GM21717 (cell line): ENCODE data around the gene NME4.
A peak's percentile ranks its signal among the peaks of the same experiment; 100 is the strongest.

Experiments used
- ATAC-seq: cut with Tn5 transposase; IDR thresholded peaks from one replicate; pipeline ENCODE4 v1.9.1; 2021; ENCODE audit warnings: mild to moderate bottlenecking, moderate library complexity; ENCODE audit not compliant: unreplicated experiment

The NME4 gene

DNA sequence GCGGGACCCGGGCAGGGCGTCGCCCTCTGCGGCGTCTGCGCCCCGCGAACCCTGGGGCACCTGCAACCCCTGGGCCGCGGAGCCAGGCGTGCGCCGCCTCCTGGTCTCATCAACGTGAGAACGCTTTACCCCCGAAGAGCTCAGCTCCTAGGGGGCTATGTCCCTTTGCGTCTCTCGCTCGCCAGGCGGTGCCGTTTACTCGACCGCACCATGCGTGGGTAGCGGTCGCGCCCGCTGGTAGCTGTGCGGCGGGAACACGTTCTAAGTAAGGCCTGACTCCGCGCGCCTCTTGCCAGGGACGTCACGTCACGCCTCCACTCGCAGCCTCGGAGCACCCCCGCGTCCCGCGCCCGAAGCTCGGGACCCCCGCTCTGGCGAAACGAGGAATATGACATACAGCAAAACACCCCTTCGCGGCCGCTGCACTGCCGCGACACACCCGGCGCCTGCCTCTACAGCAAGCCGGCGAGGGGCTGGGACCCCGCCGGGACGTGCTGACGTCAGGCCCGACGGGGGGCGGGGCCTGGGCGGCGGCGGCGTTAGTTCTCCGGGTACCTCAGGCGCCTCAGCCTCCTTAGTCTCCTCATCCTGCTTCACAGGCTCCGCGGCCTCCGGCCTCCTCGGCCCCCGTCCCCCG, 28.2 kb downstream of the NME4 start, which contains the start of gene RAB11FIP3:
RAB11FIP3 (plus strand) TSS at position 568 of the 637 bp plus-strand sequence. CDS start 358 bp downstream, outside the sequence.
- peak; percentile 78 for ATAC-seq

DNA sequence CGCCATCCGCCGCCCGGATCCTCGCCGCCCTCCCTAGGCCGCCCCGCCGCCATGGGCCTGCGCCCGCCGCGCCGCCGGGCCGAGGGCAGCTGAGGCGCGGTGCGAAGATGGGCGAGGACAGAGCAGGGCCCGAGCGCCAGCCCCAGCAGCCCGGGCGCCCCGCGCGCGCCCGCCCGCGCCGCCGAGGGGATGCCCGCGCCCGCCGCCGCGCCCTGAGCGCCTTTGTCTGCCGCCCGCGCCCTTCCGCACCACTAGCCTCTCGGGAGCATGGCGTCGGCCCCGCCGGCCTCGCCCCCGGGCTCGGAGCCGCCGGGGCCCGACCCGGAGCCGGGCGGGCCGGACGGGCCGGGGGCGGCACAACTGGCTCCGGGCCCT, 28.7 kb downstream of the NME4 start:
- peak; percentile 28 for ATAC-seq

GRCh38 chr16:426115-426905, 29.3 kb downstream of the NME4 start:
- ATAC-seq: no peak

GRCh38 chr16:426906-427249, 29.9 kb downstream of the NME4 start:
- ATAC-seq: no peak

DNA sequence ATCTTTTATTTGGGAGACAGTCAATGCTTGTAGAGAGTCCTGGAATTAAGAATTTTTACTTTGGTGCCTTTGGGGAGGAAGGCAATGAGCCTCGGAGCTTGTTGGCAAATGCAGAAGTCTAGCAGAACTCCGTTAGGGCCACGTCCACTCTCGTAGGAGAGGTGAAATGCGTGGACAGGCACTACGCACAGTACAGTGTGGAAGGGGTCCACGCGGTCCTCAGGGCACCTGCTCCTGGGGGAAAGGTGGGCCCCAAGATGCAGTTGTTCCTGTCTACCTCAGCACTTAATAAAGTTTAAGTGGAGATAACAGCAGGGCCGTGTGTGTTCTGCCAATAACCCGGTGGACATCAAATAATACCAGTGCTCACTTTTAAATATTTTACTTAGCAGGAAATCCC, 30.3 kb downstream of the NME4 start:
- ATAC-seq: no peak

GRCh38 chr16:430904-431303, 33.9 kb downstream of the NME4 start:
- ATAC-seq: no peak

DNA sequence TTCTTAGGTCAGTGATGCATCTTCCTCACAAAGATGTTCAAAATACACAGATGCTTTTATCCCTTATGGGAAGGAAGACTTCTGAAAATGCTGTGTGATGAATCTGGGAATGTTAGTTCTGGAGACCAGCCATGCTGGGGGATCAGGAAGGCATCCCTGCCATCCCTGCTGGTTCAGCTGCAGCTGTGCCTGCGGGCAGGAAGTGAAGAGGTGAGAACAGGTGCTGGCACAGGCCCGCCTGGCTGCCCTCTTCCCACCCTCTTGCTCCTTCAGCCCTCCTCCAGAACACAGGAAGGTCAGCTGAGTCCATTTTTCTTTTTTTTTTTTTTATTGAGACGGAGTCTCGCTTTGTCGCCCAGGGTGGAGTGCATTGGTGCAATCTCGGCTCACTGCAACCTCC, 43.6 kb downstream of the NME4 start:
- no peak for ATAC-seq

DNA sequence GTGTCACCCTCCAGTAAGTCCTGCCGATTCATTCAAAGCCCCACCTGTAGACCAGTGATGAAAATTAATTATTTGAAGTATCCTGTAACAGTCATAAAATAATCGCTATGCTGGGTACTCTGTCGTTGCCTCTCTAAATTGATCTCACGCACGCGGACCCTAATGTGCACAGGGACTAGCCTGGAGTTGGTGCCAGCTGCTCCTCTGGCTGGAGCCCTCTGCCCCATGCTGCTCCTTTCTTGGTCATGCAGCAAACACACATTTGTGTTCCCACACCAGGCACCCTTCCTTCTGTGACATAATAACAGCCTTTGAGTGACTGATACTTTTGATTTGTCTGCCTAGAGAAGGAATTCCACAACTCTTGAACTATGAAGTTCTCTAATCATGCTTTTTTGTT, 44.4 kb downstream of the NME4 start:
- no peak for ATAC-seq

GRCh38 chr16:442976-443375, 46.0 kb downstream of the NME4 start:
- no peak for ATAC-seq

- no peak for ATAC-seq
Observed at GRCh38 chr16:444027-444426, 47.0 kb downstream of the NME4 start.

DNA sequence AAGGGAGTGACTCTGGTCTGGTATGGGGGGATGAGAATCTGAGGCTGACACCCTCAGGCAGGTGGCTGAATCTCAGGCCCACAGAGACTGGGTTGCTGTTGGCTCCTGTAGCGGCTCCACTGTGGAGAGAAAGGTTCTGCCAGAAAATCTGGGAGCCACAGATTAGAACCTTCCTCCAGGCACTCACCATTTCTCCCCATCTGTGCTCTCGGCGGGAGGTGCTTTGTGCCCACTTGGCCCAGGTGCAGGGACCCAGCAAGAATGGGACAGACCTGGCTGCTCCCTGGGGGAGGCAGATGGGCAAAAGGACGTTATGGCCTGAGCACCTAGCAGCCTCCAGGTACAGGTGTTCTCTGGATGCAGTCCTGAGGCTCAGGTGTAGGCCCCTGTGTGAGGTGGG, 48.6 kb downstream of the NME4 start:
- ATAC-seq: no peak
